ENCODE data around the gene HPSE.

HPSE gene

DNA sequence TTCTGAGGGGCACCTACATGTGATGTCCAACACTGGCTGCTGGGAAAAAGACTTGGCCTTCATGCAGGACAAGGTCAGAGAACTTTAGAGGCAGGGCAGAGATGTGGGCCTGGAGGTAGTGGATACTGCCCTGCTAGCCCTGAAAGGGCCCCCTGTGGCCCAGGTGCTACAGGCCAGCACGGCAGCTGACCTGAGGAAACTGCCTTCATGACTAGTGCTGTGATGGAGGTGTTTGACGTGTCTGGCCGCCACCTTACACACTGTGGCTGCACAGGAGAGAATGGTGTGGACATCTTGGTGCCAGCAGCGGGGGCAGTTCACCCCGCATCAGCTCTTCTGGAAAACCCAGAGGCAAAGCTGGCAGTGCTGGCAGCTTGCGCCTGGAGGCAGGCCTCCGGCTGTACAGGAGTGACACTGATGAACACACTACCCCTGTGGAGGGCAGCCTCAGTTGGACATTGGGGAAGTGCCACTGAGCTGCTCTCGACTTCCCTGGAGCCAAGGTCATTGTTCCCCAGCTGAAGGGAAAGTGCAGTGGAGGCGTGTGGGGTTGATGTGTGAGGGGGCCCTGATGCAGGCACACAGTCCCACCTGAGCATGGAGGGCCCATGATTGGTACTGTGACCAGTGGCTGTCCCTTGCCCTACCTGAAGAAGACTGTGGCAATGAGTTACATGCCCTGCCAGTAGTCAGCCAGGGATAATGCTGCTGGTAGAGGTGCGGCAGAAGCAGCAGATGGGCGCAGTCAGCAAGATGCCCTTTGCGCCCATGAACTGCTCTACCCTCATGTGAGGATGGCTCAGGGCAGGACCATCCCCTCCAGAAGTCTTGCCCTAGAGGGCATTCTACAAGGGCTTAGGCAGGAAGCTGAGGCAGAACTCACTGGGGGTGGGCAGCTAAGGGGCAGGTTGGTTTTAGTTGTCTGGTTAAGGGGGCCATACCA is 87.0 kb downstream of the HPSE start:
- no peak for DNase-seq (ENCODE audit: low spot score)
